GM18520 (cell line): ENCODE data around the gene EFNA4.
A peak's percentile ranks its signal among the peaks of the same experiment; 100 is the strongest.

ENCODE experiments used
- ATAC-seq: cut with Tn5 transposase; IDR thresholded peaks from one replicate; pipeline ENCODE4 v1.9.1; 2021; ENCODE audit not compliant: unreplicated experiment

Gene EFNA4

DNA sequence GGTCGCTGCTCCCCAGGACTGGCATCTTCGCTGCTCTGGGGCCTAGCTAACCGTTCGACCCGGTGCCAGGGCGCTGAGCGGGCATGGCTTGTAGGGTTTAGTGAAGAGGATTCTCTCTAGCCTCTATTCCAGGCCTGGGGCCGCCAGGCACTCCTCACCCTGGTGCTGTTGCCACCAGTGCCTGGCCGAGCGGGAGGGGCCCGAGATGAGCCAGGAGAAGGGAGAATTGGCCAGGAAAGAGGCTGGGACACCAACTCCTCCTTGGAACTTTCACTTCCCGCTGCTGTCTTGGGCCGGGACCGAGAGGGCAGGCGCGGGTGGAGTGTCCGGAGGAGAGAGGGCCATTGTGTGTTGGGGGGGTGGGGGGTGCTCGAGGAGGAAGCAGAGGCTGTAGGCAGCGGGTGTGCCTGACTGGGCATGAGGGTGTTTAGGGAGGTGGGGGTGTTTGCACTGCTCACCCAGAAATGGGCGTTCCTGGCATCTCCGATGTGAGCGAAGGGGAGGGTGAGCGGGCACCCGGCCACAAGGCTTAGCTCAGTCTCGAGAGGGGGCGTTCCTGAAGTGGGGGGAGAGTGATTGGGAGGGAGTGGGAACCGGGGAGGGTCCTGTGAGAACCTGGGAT is 11.7 kb upstream of the EFNA4 start:
- ATAC-seq, result no peak

GRCh38 chr1:155052439-155053395 is 10.8 kb upstream of the EFNA4 start:
- ATAC-seq, result no peak

GRCh38 chr1:155053531-155054105 is 9.9 kb upstream of the EFNA4 start:
- no peak for ATAC-seq

DNA sequence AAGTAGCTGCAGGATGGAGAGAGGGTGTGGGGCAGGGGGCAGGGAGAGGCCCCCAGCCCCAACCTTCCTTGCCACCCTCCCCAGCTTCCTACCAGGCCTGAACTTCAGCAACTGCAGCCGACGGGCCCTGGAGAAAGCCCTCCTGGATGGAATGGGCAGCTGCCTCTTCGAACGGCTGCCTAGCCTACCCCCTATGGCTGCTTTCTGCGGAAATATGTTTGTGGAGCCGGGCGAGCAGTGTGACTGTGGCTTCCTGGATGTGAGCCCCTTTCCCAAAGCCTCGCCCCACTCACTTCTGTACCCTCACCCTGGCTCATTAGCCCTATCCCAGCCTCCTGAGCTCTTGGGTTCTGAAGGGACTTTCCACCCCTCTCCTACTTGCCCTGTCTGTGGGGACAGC is 6.4 kb upstream of the EFNA4 start:
- no peak for ATAC-seq

DNA sequence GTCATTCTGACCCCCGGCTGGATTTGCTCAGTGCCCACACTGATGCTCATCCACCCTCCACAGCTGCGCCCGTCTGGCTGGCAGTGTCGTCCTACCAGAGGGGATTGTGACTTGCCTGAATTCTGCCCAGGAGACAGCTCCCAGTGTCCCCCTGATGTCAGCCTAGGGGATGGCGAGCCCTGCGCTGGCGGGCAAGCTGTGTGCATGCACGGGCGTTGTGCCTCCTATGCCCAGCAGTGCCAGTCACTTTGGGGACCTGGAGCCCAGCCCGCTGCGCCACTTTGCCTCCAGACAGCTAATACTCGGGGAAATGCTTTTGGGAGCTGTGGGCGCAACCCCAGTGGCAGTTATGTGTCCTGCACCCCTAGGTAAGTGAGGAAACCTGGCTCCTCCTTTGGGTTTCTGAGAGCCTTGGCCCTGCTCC is 5.7 kb upstream of the EFNA4 start:
- no peak for ATAC-seq

DNA sequence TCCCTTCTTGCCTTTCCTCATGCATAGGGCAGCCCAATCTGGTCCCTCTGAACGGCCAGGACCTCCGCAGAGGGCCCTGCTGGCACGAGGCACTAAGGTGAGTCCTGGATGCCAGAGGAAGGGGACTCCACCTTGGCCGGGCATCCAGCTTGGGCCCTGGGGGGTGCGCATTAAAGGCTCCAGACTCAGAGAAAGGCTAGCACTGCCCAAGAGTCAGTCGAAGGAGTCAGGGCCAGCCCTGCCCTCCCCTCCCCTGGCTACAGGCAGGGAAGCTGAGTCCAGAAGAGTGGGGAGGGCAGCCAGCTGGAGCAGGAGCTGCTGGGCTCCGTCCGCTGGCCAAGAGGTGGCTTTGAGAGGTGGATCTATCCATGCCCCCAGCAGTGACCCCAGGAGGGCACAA is 2.8 kb upstream of the EFNA4 start:
- ATAC-seq, result no peak

GRCh38 chr1:155061381-155062150 is 2.0 kb upstream of the EFNA4 start:
- ATAC-seq, result peak; percentile 32

DNA sequence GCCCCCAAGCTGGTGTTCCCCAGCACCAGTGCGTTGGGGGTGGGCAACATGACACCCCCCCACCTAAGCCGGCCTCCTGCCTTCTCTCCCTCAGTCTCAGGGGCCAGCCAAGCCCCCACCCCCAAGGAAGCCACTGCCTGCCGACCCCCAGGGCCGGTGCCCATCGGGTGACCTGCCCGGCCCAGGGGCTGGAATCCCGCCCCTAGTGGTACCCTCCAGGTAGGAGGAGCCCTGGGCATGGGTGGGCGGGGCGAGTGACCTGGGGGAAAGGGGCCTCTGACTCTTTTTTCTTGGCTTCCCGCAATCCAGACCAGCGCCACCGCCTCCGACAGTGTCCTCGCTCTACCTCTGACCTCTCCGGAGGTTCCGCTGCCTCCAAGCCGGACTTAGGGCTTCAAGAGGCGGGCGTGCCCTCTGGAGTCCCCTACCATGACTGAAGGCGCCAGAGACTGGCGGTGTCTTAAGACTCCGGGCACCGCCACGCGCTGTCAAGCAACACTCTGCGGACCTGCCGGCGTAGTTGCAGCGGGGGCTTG is 1.3 kb upstream of the EFNA4 start:
- no peak for ATAC-seq

GRCh38 chr1:155062702-155063411 is 683 bp upstream of the EFNA4 start:
- ATAC-seq, result no peak

DNA sequence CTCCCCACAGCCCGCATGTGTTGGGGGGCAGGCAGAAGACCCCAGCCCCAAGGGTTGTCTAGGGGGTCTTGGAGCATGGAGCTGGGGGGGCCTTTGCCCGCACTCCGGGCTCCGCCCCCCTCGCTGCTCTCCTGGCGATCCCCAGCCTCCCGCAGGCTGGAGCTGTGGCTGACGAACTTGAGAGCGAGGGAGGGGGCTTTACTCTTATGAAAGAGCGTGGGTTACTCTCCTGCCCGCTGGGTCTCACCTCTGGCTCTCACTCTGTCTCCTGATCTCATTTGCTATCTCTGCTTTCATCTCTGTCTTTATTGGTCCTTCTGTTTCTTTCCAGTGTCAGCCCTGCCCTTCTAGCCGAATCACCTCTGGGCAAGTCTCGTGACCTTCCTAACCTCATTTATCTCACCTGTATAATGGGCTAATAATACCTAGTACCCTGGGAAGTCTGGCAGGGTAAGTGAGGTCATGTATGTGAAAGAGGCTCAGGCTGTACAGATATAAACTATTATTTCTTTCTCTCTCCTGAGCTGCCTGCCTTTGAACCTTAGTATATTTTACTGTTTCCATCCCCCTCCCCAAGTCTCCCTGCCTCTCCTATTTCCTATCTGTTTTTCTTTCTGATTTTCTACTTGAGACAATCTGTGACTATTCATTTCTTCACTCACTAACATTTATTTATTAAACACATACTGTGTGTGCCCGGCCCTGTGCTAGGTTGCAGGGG is 731 bp downstream of the EFNA4 start:
- no peak for ATAC-seq

GRCh38 chr1:155064832-155065429 is 1.4 kb downstream of the EFNA4 start:
- ATAC-seq, result no peak

DNA sequence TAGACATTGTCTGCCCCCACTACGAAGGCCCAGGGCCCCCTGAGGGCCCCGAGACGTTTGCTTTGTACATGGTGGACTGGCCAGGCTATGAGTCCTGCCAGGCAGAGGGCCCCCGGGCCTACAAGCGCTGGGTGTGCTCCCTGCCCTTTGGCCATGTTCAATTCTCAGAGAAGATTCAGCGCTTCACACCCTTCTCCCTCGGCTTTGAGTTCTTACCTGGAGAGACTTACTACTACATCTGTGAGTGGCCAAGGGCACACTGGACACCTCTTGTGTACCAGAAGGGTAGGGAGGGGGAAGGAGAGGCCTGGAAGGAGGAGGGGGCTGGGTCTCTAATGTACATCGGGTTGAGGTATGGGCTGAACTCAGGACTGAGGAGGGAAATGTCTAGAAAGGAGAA is 3.2 kb downstream of the EFNA4 start:
- no peak for ATAC-seq

DNA sequence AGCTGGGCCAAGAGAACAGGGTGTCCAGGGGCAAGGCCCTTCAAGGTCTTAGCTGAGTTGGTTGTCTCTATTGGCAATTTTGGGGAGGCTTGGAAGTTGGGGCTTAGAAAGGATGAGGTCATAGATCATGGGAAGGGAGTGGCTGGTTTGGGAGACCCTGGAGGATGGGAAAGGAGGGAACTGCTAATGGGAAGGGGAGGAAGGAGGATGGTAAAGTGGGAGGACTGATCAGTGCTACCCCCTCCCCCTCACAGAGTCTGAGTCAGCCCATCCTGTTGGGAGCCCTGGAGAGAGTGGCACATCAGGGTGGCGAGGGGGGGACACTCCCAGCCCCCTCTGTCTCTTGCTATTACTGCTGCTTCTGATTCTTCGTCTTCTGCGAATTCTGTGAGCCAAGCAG is 5.1 kb downstream of the EFNA4 start:
- no peak for ATAC-seq

GRCh38 chr1:155069551-155070157 is 6.1 kb downstream of the EFNA4 start:
- ATAC-seq, result no peak

DNA sequence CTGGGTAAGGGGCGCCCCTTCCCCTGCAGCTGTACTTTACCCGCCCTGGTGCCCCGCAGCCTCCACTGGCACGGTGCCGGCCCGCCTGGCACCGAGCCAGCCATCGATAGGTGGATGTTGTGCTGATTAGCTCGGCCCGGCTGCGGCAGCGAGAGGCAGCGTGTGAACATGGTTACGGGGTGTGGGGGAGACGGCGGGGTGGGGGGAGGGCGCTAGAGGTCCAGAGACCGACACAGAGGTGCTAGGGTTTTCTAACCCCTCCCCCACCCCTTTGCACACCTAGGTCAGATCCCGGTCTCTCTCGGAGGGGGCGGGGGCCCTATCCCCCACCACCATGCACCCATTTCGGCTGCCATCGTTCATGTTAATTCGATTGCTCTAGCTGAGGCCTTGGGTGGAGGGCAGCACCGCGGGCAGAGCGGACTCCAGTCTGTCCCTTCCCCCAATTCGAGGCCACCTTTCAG is 6.7 kb downstream of the EFNA4 start:
- no peak for ATAC-seq

DNA sequence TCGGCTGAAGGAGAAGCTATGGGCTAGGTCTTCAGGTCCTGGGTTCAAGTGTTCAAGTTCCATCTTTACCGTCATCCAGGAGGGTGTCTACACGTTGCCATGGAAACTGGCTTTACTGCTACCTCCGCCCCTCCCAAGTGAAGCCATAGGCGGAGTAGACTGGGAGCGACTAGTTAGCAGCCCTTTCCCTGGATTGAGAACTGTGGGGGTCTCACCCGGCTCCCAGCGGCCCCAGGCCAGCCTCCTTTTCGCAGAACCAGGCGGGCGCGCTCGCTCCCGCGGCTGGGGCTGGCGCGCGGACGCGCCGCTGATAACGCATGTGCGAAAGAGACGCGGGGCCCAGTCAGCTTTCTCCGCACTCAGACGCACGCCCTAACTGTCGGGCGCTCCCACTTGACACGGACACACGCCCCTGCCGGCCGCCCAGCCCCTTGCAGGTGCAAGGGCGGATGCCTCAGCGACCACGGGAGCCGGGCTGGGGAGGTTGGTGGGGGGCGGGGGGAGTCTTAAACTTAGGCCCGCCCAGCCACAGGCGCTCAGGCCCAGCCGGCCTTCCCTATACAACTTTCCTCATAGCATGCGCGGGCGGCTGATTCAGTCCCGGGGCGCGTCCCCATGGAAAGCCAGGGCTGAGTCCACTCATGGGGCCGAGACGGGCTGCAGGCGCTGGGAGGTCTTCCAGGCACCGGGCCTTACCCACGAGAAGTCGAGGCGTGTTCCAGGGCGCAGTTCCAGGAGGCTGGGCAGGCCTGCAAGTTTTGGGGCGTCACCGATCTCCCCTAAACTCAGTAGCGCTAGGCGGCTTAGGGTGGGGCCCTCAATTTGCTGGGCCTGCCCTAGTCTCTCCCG is 7.4 kb downstream of the EFNA4 start:
- no peak for ATAC-seq

DNA sequence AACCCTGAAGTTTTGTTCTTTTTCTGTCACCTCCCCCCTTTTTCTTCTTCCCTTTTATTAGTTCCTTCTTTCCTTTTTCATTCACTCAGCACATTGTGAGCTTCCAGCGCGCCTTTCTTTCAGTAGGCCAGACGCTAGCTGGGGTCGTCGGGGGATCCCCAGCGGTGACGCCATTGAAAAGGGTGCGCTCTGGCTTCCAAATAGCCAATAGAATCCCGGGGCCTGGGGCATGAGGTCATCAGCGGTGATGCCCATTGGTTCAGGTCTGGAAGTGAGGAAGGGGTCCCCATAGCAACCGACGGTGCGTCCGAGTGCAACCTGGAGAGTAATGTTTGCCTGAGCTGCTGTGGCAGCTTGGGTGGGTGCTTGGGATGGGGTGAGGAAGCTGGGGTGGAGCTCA is 8.2 kb downstream of the EFNA4 start:
- no peak for ATAC-seq
